PFSK-1 (cell line): ENCODE results near the gene CLIC5.

ENCODE experiments used
- POLR2AphosphoS5 ChIP-seq: IDR thresholded peaks from 2 replicates; pipeline ENCODE4 v1.6.1; 2012; ENCODE audit warnings: low read depth, mild to moderate bottlenecking, control low read depth, low read length, moderate library complexity
- TAF1 ChIP-seq: IDR thresholded peaks from 2 replicates; pipeline ENCODE4 v1.6.1; 2012; ENCODE audit warnings: low read length, control low read depth, borderline replicate concordance; ENCODE audit not compliant: insufficient read depth

DNA sequence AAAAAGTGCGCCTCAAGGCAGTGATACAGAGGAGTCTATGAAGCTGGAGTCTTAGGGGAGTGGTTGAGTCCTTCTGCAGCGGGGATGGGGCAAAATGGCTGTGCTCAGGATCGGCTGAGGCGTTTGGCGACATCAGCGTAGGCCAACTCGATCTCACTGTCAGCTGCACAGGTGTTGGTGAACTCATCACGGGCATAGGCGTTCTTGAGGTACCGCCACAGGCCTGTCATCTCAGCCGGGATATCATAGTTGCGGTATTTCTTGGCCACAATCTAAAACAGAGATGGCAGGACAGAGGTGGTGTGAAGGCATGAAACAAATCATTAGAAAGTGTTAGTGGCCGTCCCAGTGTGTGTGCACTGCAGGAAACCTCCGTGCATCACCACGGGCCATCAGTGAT, 112.7 kb downstream of the CLIC5 start:
- no peak for TF ChIP-seq POLR2AphosphoS5
- TF ChIP-seq TAF1: no peak
